ENCODE results near the gene PDSS2. TPM values are rescaled to one million over a fixed set of nuclear protein-coding genes. Genes with fewer than 3 reads are reported as not detected.
"Not testable (repeated sequence)": the region's sequence is repeated elsewhere in the genome, so short reads cannot be mapped to it uniquely, and the experiment has no call there.

Gene PDSS2
- polyA plus RNA-seq, 1 donor (not counting 4 experiments of a cell fraction or from before 2014, with no cell fraction given), result 12.5 TPM

DNA sequence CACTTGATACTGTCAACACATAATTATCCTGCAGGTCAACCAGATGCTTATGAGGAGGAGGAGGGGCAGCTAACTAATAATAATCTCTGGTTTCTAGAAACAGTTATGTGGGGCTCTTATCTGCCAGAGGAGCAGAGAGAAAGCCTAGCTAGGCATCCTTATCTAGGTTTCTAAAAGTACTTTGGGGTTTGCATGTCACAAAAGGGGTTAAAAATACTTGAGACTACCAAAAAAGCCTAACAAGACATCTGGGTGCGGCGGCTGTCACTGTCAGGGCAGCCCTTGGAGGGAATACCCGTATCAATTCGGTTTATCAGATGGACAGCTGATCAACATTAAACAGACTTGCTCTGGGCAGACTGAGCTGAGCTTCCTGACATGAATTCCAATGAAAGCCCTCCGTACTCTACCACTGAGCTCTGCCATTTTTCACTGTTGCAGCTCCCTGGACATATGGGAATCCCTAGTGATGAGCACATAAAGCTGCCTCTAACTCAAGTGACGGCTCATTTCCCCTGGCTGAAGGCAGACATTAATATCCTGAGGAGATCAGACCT, 166.6 kb downstream of the PDSS2 start:
- H3K4me3 ChIP-seq (ENCODE audit: control insufficient read depth in 2 of 3, extremely low read depth in 1 of 3, insufficient read depth in 2 of 3, low read depth in 1 of 3, low read length in 3 of 3), result no peak overlapping the region
- TF ChIP-seq, protein P1, sequence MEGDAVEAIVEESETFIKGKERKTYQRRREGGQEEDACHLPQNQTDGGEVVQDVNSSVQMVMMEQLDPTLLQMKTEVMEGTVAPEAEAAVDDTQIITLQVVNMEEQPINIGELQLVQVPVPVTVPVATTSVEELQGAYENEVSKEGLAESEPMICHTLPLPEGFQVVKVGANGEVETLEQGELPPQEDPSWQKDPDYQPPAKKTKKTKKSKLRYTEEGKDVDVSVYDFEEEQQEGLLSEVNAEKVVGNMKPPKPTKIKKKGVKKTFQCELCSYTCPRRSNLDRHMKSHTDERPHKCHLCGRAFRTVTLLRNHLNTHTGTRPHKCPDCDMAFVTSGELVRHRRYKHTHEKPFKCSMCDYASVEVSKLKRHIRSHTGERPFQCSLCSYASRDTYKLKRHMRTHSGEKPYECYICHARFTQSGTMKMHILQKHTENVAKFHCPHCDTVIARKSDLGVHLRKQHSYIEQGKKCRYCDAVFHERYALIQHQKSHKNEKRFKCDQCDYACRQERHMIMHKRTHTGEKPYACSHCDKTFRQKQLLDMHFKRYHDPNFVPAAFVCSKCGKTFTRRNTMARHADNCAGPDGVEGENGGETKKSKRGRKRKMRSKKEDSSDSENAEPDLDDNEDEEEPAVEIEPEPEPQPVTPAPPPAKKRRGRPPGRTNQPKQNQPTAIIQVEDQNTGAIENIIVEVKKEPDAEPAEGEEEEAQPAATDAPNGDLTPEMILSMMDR (optimal IDR thresholded peaks at IDR 0.05 in 1 of 3, IDR thresholded peaks at IDR 0.05 in 1 of 3, conservative IDR thresholded peaks at IDR 0.05 in 1 of 3; ENCODE audit: extremely low read depth in 1 of 3, insufficient read depth in 2 of 3, low read length in 3 of 3), result no peak
- TF ChIP-seq EZH2 (IDR thresholded peaks at IDR 0.05; ENCODE audit: low read length), result no peak

DNA sequence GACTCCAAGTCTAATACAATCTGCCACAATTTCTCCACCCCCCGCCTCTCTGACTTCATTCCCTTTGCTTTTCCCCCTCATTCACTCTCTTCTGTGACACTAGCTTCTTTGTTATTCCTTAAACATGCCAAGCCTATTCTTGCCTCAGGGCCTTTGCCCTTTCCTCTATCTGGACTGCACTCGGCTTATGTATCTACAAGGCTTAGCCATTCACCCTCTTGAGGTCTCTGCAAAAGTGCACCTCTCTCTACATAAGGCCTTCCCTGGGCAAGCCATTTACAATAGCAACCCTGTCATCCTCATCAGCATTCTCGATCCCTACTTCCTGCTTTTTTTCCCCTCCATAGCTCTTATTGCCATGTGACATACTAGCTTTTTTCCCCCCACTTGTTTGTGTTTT, 168.9 kb downstream of the PDSS2 start:
- H3K9ac ChIP-seq (ENCODE audit: control insufficient read depth, extremely low read depth, insufficient read depth, low read length), result no peak overlapping the region
- no peaks in the 10 kb centered on the region for H3K79me2 ChIP-seq (ENCODE audit: control insufficient read depth, insufficient read depth, low read length)
- H3K4me1 ChIP-seq (ENCODE audit: control insufficient read depth, extremely low read depth, insufficient read depth, low read length), result no peaks in the 10 kb centered on the region
- no peak overlapping the region for H3K4me2 ChIP-seq (ENCODE audit: control insufficient read depth, extremely low read depth, insufficient read depth, low read depth, low read length)
- no peaks in the 10 kb centered on the region for H4K20me1 ChIP-seq (ENCODE audit: control insufficient read depth, extremely low read depth, insufficient read depth, low read length)
- TF ChIP-seq EZH2 (IDR thresholded peaks at IDR 0.05; ENCODE audit: low read length), result no peak
- TF ChIP-seq, protein P1 (optimal IDR thresholded peaks at IDR 0.05 in 1 of 3, IDR thresholded peaks at IDR 0.05 in 1 of 3, conservative IDR thresholded peaks at IDR 0.05 in 1 of 3; ENCODE audit: extremely low read depth in 1 of 3, insufficient read depth in 2 of 3, low read length in 3 of 3), result no peak
- no peaks in the 10 kb centered on the region for H3K9me1 ChIP-seq (ENCODE audit: control insufficient read depth, extremely low read depth, insufficient read depth, low read length)
- H3K27ac ChIP-seq (ENCODE audit: control insufficient read depth, insufficient read depth, low read length), result no peak overlapping the region
- H2AFZ ChIP-seq (ENCODE audit: control insufficient read depth, low read length), result no peak overlapping the region
- no peaks in the 10 kb centered on the region for H3K27me3 ChIP-seq (ENCODE audit: control insufficient read depth, extremely low read depth, insufficient read depth, low read length)
- FAIRE-seq, result no peak
- dilution Hi-C loops (cut with MboI; ENCODE audit: extremely low pct_ligation_motif_present, low sequenced_read_pairs), result no loop called here
- no peak overlapping the region for H3K4me3 ChIP-seq (ENCODE audit: control insufficient read depth in 2 of 3, extremely low read depth in 1 of 3, insufficient read depth in 2 of 3, low read depth in 1 of 3, low read length in 3 of 3)
- no peak for DNase-seq (ENCODE audit: low read depth, low spot score)
- H3K36me3 ChIP-seq (ENCODE audit: control insufficient read depth in 2 of 2, extremely low read depth in 1 of 2, insufficient read depth in 2 of 2, low read length in 2 of 2), result no peaks in the 10 kb centered on the region
- no peaks in the 10 kb centered on the region for H3K9me3 ChIP-seq (ENCODE audit: control insufficient read depth, low read depth, low read length)

More for the DNA sequence above, 166.6 kb downstream of the PDSS2 start:
- no peaks in the 10 kb centered on the region for H3K27me3 ChIP-seq (ENCODE audit: control insufficient read depth, extremely low read depth, insufficient read depth, low read length)
- H3K27ac ChIP-seq (ENCODE audit: control insufficient read depth, insufficient read depth, low read length), result no peak overlapping the region
- DNase-seq (ENCODE audit: low read depth, low spot score) (no peak), FAIRE-seq (no peak)
- H3K4me1 ChIP-seq (ENCODE audit: control insufficient read depth, extremely low read depth, insufficient read depth, low read length), result no peaks in the 10 kb centered on the region
- no peaks in the 10 kb centered on the region for H3K79me2 ChIP-seq (ENCODE audit: control insufficient read depth, insufficient read depth, low read length)
- no peaks in the 10 kb centered on the region for H3K36me3 ChIP-seq (ENCODE audit: control insufficient read depth in 2 of 2, extremely low read depth in 1 of 2, insufficient read depth in 2 of 2, low read length in 2 of 2)
- H2AFZ ChIP-seq (ENCODE audit: control insufficient read depth, low read length), result no peak overlapping the region
- H3K9me1 ChIP-seq (ENCODE audit: control insufficient read depth, extremely low read depth, insufficient read depth, low read length), result peaks cover 2% of the 10 kb centered on the region
- no peaks in the 10 kb centered on the region for H4K20me1 ChIP-seq (ENCODE audit: control insufficient read depth, extremely low read depth, insufficient read depth, low read length)
- H3K9me3 ChIP-seq (ENCODE audit: control insufficient read depth, low read depth, low read length), result no peaks in the 10 kb centered on the region
- dilution Hi-C loops (cut with MboI; ENCODE audit: extremely low pct_ligation_motif_present, low sequenced_read_pairs), result no loop called here
- no peak overlapping the region for H3K9ac ChIP-seq (ENCODE audit: control insufficient read depth, extremely low read depth, insufficient read depth, low read length)
- no peak overlapping the region for H3K4me2 ChIP-seq (ENCODE audit: control insufficient read depth, extremely low read depth, insufficient read depth, low read depth, low read length)

DNA sequence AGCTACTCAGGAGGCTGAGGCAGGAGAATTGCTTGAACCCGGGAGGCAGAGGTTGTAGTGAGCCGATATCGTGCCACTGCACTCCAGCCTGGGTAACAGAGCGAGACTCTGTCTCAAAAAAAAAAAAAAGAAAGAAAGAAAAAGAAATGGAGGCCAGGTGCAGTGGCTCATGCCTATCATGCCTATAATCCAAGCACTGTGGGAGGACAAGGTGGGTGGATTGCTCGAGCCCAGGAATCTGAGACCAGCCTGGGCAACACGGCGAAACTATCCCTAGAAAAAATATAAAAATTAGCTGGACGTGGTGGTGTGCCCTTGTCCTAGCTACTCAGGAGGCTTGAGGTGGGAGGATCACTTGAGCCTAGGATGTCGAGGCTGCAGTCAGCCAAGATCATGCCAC, 170.1 kb downstream of the PDSS2 start:
- dilution Hi-C loops (cut with MboI; ENCODE audit: extremely low pct_ligation_motif_present, low sequenced_read_pairs); H3K4me1 ChIP-seq (ENCODE audit: control insufficient read depth, extremely low read depth, insufficient read depth, low read length); DNase-seq (ENCODE audit: low read depth, low spot score); H2AFZ ChIP-seq (ENCODE audit: control insufficient read depth, low read length); H3K27me3 ChIP-seq (ENCODE audit: control insufficient read depth, extremely low read depth, insufficient read depth, low read length); H3K9ac ChIP-seq (ENCODE audit: control insufficient read depth, extremely low read depth, insufficient read depth, low read length); H3K27ac ChIP-seq (ENCODE audit: control insufficient read depth, insufficient read depth, low read length); H3K4me2 ChIP-seq (ENCODE audit: control insufficient read depth, extremely low read depth, insufficient read depth, low read depth, low read length); H3K4me3 ChIP-seq (ENCODE audit: control insufficient read depth in 2 of 3, extremely low read depth in 1 of 3, insufficient read depth in 2 of 3, low read depth in 1 of 3, low read length in 3 of 3); H4K20me1 ChIP-seq (ENCODE audit: control insufficient read depth, extremely low read depth, insufficient read depth, low read length); H3K9me3 ChIP-seq (ENCODE audit: control insufficient read depth, low read depth, low read length); H3K9me1 ChIP-seq (ENCODE audit: control insufficient read depth, extremely low read depth, insufficient read depth, low read length); H3K36me3 ChIP-seq (ENCODE audit: control insufficient read depth in 2 of 2, extremely low read depth in 1 of 2, insufficient read depth in 2 of 2, low read length in 2 of 2); FAIRE-seq; H3K79me2 ChIP-seq (ENCODE audit: control insufficient read depth, insufficient read depth, low read length): not testable (repeated sequence)

DNA sequence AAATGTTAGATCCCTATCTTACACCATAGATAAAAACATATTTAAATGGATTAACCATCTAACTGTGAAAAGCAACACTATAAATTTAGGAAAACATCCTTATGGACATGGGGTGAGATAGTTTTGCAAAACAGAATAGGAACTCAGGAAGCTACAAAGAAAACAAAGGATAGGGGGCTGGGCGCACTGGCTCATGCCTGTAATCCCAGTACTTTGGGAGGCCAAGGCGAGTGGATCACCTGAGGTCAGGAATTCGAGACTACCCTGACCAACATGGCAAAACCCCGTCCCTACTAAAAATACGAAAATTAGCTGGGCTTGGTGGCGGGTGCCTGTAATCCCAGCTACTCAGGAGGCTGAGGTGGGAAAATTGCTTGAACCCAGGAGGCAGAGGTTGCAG, 173.7 kb downstream of the PDSS2 start:
- dilution Hi-C loops (cut with MboI; ENCODE audit: extremely low pct_ligation_motif_present, low sequenced_read_pairs); H3K9ac ChIP-seq (ENCODE audit: control insufficient read depth, extremely low read depth, insufficient read depth, low read length); H3K27me3 ChIP-seq (ENCODE audit: control insufficient read depth, extremely low read depth, insufficient read depth, low read length); H3K4me2 ChIP-seq (ENCODE audit: control insufficient read depth, extremely low read depth, insufficient read depth, low read depth, low read length); H3K4me1 ChIP-seq (ENCODE audit: control insufficient read depth, extremely low read depth, insufficient read depth, low read length); FAIRE-seq; H3K4me3 ChIP-seq (ENCODE audit: control insufficient read depth in 2 of 3, extremely low read depth in 1 of 3, insufficient read depth in 2 of 3, low read depth in 1 of 3, low read length in 3 of 3); H3K27ac ChIP-seq (ENCODE audit: control insufficient read depth, insufficient read depth, low read length); H3K79me2 ChIP-seq (ENCODE audit: control insufficient read depth, insufficient read depth, low read length); H4K20me1 ChIP-seq (ENCODE audit: control insufficient read depth, extremely low read depth, insufficient read depth, low read length); DNase-seq (ENCODE audit: low read depth, low spot score); H2AFZ ChIP-seq (ENCODE audit: control insufficient read depth, low read length); H3K36me3 ChIP-seq (ENCODE audit: control insufficient read depth in 2 of 2, extremely low read depth in 1 of 2, insufficient read depth in 2 of 2, low read length in 2 of 2); H3K9me3 ChIP-seq (ENCODE audit: control insufficient read depth, low read depth, low read length); H3K9me1 ChIP-seq (ENCODE audit: control insufficient read depth, extremely low read depth, insufficient read depth, low read length): not testable (repeated sequence)

Measured in keratinocyte (primary cell).